ENCODE measurements around the gene SOX11.
"Not testable (repeated sequence)": the region's sequence is repeated elsewhere in the genome, so short reads cannot be mapped to it uniquely, and the experiment has no call there.

Gene SOX11

GRCh38 chr2:5691985-5692529, at the start of gene SOX11:
Gene SOX11 (plus strand): TSS chr2:5692384. CDS start chr2:5692722, 338 bp downstream.
- no peak for DNase-seq (ENCODE audit: low spot score)

GRCh38 chr2:5652734-5653133, 39.5 kb upstream of the SOX11 start:
- not testable (repeated sequence) for DNase-seq (ENCODE audit: low spot score)

- not testable (repeated sequence) for DNase-seq (ENCODE audit: low spot score)
Observed at GRCh38 chr2:5653756-5654155, 38.4 kb upstream of the SOX11 start.

- no peak for DNase-seq (ENCODE audit: low spot score)
Observed at GRCh38 chr2:5657231-5657630, 35.0 kb upstream of the SOX11 start.

GRCh38 chr2:5660591-5660990, 31.6 kb upstream of the SOX11 start:
- DNase-seq (ENCODE audit: low spot score): no peak

- DNase-seq (ENCODE audit: low spot score): no peak
Observed at GRCh38 chr2:5661362-5661761, 30.8 kb upstream of the SOX11 start.

GRCh38 chr2:5664278-5664681, 27.9 kb upstream of the SOX11 start:
- DNase-seq (ENCODE audit: low spot score): no peak

GRCh38 chr2:5665066-5665465, 27.1 kb upstream of the SOX11 start:
- DNase-seq (ENCODE audit: low spot score): no peak

- DNase-seq (ENCODE audit: low spot score): peak; percentile 29
Observed at GRCh38 chr2:5666798-5667197, 25.4 kb upstream of the SOX11 start.

- DNase-seq (ENCODE audit: low spot score): not testable (repeated sequence)
Observed at GRCh38 chr2:5667655-5668054, 24.5 kb upstream of the SOX11 start.

GRCh38 chr2:5668682-5669250, 23.4 kb upstream of the SOX11 start:
- DNase-seq (ENCODE audit: low spot score): no peak

GRCh38 chr2:5672749-5673144, 19.4 kb upstream of the SOX11 start:
- DNase-seq (ENCODE audit: low spot score): no peak

- DNase-seq (ENCODE audit: low spot score): no peak
Observed at GRCh38 chr2:5673145-5674025, 18.8 kb upstream of the SOX11 start.

- peak; percentile 15 for DNase-seq (ENCODE audit: low spot score)
Observed at GRCh38 chr2:5674026-5674340, 18.2 kb upstream of the SOX11 start.

- no peak for DNase-seq (ENCODE audit: low spot score)
Observed at GRCh38 chr2:5677133-5677532, 15.1 kb upstream of the SOX11 start.

GRCh38 chr2:5683471-5683870, 8.7 kb upstream of the SOX11 start:
- DNase-seq (ENCODE audit: low spot score): no peak

- DNase-seq (ENCODE audit: low spot score): no peak
Observed at GRCh38 chr2:5685225-5685624, 7.0 kb upstream of the SOX11 start.

- DNase-seq (ENCODE audit: low spot score): no peak
Observed at GRCh38 chr2:5686068-5686467, 6.1 kb upstream of the SOX11 start.

GRCh38 chr2:5686536-5686935, 5.6 kb upstream of the SOX11 start:
- DNase-seq (ENCODE audit: low spot score): no peak

- no peak for DNase-seq (ENCODE audit: low spot score)
Observed at GRCh38 chr2:5689750-5690149, 2.4 kb upstream of the SOX11 start.

- DNase-seq (ENCODE audit: low spot score): no peak
Observed at GRCh38 chr2:5690286-5690685, 1.9 kb upstream of the SOX11 start.

GRCh38 chr2:5690718-5691220, 1.4 kb upstream of the SOX11 start:
- no peak for DNase-seq (ENCODE audit: low spot score)
